Endometrium (tissue), 2 donors: ENCODE measurements around the gene GSTA4.
"Not testable (repeated sequence)": the region's sequence is repeated elsewhere in the genome, so short reads cannot be mapped to it uniquely, and the experiment has no call there.

Experiments used
- FAIRE-seq: peaks from 2 replicates; lab custom pipeline; 2012; peaks lifted over from hg19 to GRCh38; lab: Jason Lieb, UNC
- donor health status: control.
- donor health status: control.

The GSTA4 gene

GRCh38 chr6:52972989-52973388 is 22.1 kb downstream of the GSTA4 start:
- no peak for FAIRE-seq

- no peak for FAIRE-seq
Observed at GRCh38 chr6:52969359-52969758, 25.7 kb downstream of the GSTA4 start.

GRCh38 chr6:52966101-52966500 is 29.0 kb downstream of the GSTA4 start:
- FAIRE-seq, result no peak

GRCh38 chr6:52965380-52965779 is 29.7 kb downstream of the GSTA4 start:
- FAIRE-seq, result no peak

- no peak for FAIRE-seq
Observed at GRCh38 chr6:52964318-52964717, 30.8 kb downstream of the GSTA4 start.

- FAIRE-seq, result no peak
Observed at GRCh38 chr6:52962701-52963100, 32.4 kb downstream of the GSTA4 start.

GRCh38 chr6:52961022-52961421 is 34.1 kb downstream of the GSTA4 start:
- FAIRE-seq, result not testable (repeated sequence)

- FAIRE-seq, result not testable (repeated sequence)
Observed at GRCh38 chr6:52960211-52960610, 34.9 kb downstream of the GSTA4 start.

GRCh38 chr6:52958546-52959255 is 36.4 kb downstream of the GSTA4 start:
- FAIRE-seq, result no peak

GRCh38 chr6:52955871-52956270 is 39.2 kb downstream of the GSTA4 start:
- FAIRE-seq, result no peak

- FAIRE-seq, result no peak
Observed at GRCh38 chr6:52953911-52954839, 40.9 kb downstream of the GSTA4 start.

GRCh38 chr6:52946306-52946705 is 48.8 kb downstream of the GSTA4 start:
- FAIRE-seq, result no peak

GRCh38 chr6:52942821-52943220 is 52.3 kb downstream of the GSTA4 start:
- not testable (repeated sequence) for FAIRE-seq

- FAIRE-seq, result no peak
Observed at GRCh38 chr6:52942221-52942620, 52.9 kb downstream of the GSTA4 start.

- FAIRE-seq, result no peak
Observed at GRCh38 chr6:52937908-52938307, 57.2 kb downstream of the GSTA4 start.

- FAIRE-seq, result no peak
Observed at GRCh38 chr6:52933778-52934177, 61.3 kb downstream of the GSTA4 start.

- no peak for FAIRE-seq
Observed at GRCh38 chr6:52931351-52931750, 63.7 kb downstream of the GSTA4 start.

GRCh38 chr6:52929321-52930164 is 65.5 kb downstream of the GSTA4 start:
- FAIRE-seq, result no peak
